ENCODE results near the gene HPN. TPM values are rescaled to one million over a fixed set of nuclear protein-coding genes. Genes with fewer than 3 reads are reported as not detected.

The HPN gene
- total and polyA plus RNA-seq, 2 experiments from 2014 or later: 150 to 241 TPM

GRCh38 chr19:35090506-35091214, 49.1 kb downstream of the HPN start:
- Histone ChIP-seq H3K9me2 (replicated peaks; ENCODE audit: insufficient read depth) (no peaks in the 10 kb centered on the region), H3K27ac (no peak overlapping the region), H3K4me2 (peak overlapping the region; percentile 62), H4K20me1 (ENCODE audit: insufficient read depth, poor library complexity, severe bottlenecking) (no peaks in the 10 kb centered on the region), H3K4me1 (ENCODE audit: insufficient read depth) (peaks cover 10% of the 10 kb centered on the region), H3K27me3 (no peaks in the 10 kb centered on the region), H3K79me2 (no peaks in the 10 kb centered on the region), H2AFZ (peak overlapping the region; percentile 69), H3K4me3 (no peak overlapping the region), H3K36me3 (replicated peaks; ENCODE audit: insufficient read depth, low read depth) (no peaks in the 10 kb centered on the region), H3K9me3 (ENCODE audit: low read depth) (no peaks in the 10 kb centered on the region)
- WGBS (ENCODE audit: low lambda C conversion rate, missing lambda C conversion rate): 21% methylated on average over 35 of the region's 36 CpGs
- TF ChIP-seq EZH2 (IDR thresholded peaks at IDR 0.05; ENCODE audit: borderline replicate concordance) (no peak), CTCF (IDR thresholded peaks at IDR 0.05; ENCODE audit: poor library complexity) (peak; percentile 59)
- peak; percentile 81 for DNase-seq (ENCODE audit: low spot score)

GRCh38 chr19:35093430-35093829, 51.9 kb downstream of the HPN start:
- Histone ChIP-seq H3K9me2 (replicated peaks; ENCODE audit: insufficient read depth) (no peaks in the 10 kb centered on the region), H2AFZ (no peak overlapping the region), H3K79me2 (no peaks in the 10 kb centered on the region), H3K36me3 (replicated peaks; ENCODE audit: insufficient read depth, low read depth) (no peaks in the 10 kb centered on the region), H4K20me1 (ENCODE audit: insufficient read depth, poor library complexity, severe bottlenecking) (no peaks in the 10 kb centered on the region), H3K27ac (no peak overlapping the region), H3K27me3 (no peaks in the 10 kb centered on the region), H3K4me3 (no peak overlapping the region), H3K4me2 (no peak overlapping the region), H3K9me3 (ENCODE audit: low read depth) (no peaks in the 10 kb centered on the region), H3K4me1 (ENCODE audit: insufficient read depth) (peaks cover 10% of the 10 kb centered on the region)
- WGBS (ENCODE audit: low lambda C conversion rate, missing lambda C conversion rate): 95% methylated on average over 5 of the region's 5 CpGs
- DNase-seq (ENCODE audit: low spot score): no peak
- TF ChIP-seq EZH2 (IDR thresholded peaks at IDR 0.05; ENCODE audit: borderline replicate concordance): no peak

- Histone ChIP-seq H4K20me1 (ENCODE audit: insufficient read depth, poor library complexity, severe bottlenecking) (no peaks in the 10 kb centered on the region), H3K9me2 (replicated peaks; ENCODE audit: insufficient read depth) (no peaks in the 10 kb centered on the region), H3K27ac (no peak overlapping the region), H3K9me3 (ENCODE audit: low read depth) (no peaks in the 10 kb centered on the region), H3K4me2 (no peak overlapping the region), H3K36me3 (replicated peaks; ENCODE audit: insufficient read depth, low read depth) (no peaks in the 10 kb centered on the region), H3K4me3 (no peak overlapping the region), H3K27me3 (no peaks in the 10 kb centered on the region), H3K79me2 (no peaks in the 10 kb centered on the region), H2AFZ (no peak overlapping the region), H3K4me1 (ENCODE audit: insufficient read depth) (peaks cover 10% of the 10 kb centered on the region)
- no peak for TF ChIP-seq EZH2 (IDR thresholded peaks at IDR 0.05; ENCODE audit: borderline replicate concordance)
- TF ChIP-seq EZH2phosphoT487 (IDR thresholded peaks at IDR 0.05; ENCODE audit: low read depth, severe bottlenecking, unreplicated experiment): no peak
- TF ChIP-seq CTCF (IDR thresholded peaks at IDR 0.05; ENCODE audit: poor library complexity): no peak
- DNase-seq (ENCODE audit: low spot score): no peak
- 98% methylated on average over 11 of the region's 11 CpGs for WGBS (ENCODE audit: low lambda C conversion rate, missing lambda C conversion rate)
These were observed 52.6 kb downstream of the HPN start for GRCh38 chr19:35093941-35094647.

GRCh38 chr19:35094656-35095055, 53.1 kb downstream of the HPN start:
- Histone ChIP-seq H3K4me3 (no peak overlapping the region), H3K4me2 (no peak overlapping the region), H3K36me3 (replicated peaks; ENCODE audit: insufficient read depth, low read depth) (no peaks in the 10 kb centered on the region), H3K79me2 (no peaks in the 10 kb centered on the region), H3K4me1 (ENCODE audit: insufficient read depth) (peaks cover 10% of the 10 kb centered on the region), H3K27me3 (no peaks in the 10 kb centered on the region), H3K9me3 (ENCODE audit: low read depth) (no peaks in the 10 kb centered on the region), H2AFZ (no peak overlapping the region), H3K9me2 (replicated peaks; ENCODE audit: insufficient read depth) (no peaks in the 10 kb centered on the region), H4K20me1 (ENCODE audit: insufficient read depth, poor library complexity, severe bottlenecking) (no peaks in the 10 kb centered on the region), H3K27ac (no peak overlapping the region)
- TF ChIP-seq EZH2 (IDR thresholded peaks at IDR 0.05; ENCODE audit: borderline replicate concordance) (no peak), CTCF (IDR thresholded peaks at IDR 0.05; ENCODE audit: poor library complexity) (no peak), EZH2phosphoT487 (IDR thresholded peaks at IDR 0.05; ENCODE audit: low read depth, severe bottlenecking, unreplicated experiment) (no peak)
- no peak for DNase-seq (ENCODE audit: low spot score)
- WGBS (ENCODE audit: low lambda C conversion rate, missing lambda C conversion rate): 89% methylated on average over 4 of the region's 4 CpGs
